RWPE2 (cell line): ENCODE measurements around the gene LRRK1.

Source experiments
- ATAC-seq: fragments of 200-7000 bp; cut with Tn5 transposase; 3 replicates; pipeline ENCODE4 v1.9.1; 2021; ENCODE audit warnings: low read depth
- DNase-seq: peaks from one replicate; pipeline ENCODE4 v3.0.0-alpha.2; 2020; ENCODE audit warnings: low spot score
- H3K27ac ChIP-seq: fragments of 450-650 bp; 2 replicates; pipeline ENCODE4 v1.5.1; 2017; ENCODE audit warnings: mild to moderate bottlenecking; ENCODE audit not compliant: poor library complexity, severe bottlenecking
- H3K27me3 ChIP-seq: fragments of 250-450 bp; sonication (Bioruptor Pico); 2 replicates; pipeline ENCODE4 v1.5.1; 2021; ENCODE audit warnings: mild to moderate bottlenecking, moderate library complexity; ENCODE audit not compliant: insufficient read depth, poor library complexity, severe bottlenecking
- H3K36me3 ChIP-seq: fragments of 250-450 bp; sonication (Bioruptor Pico); 2 replicates; pipeline ENCODE4 v1.5.1; 2020; ENCODE audit warnings: low read depth, mild to moderate bottlenecking, moderate library complexity
- H3K4me1 ChIP-seq: fragments of 250-450 bp; sonication (Bioruptor Pico); 2 replicates; pipeline ENCODE4 v1.5.1; 2021; ENCODE audit warnings: mild to moderate bottlenecking, moderate library complexity; ENCODE audit not compliant: insufficient read depth, poor library complexity, severe bottlenecking
- H3K4me3 ChIP-seq: fragments of 250-450 bp; sonication (Bioruptor Pico); 2 replicates; pipeline ENCODE4 v1.5.1; 2021; ENCODE audit warnings: mild to moderate bottlenecking, moderate library complexity; ENCODE audit not compliant: severe bottlenecking
- H3K9me3 ChIP-seq: fragments of 250-450 bp; sonication (Bioruptor Pico); 2 replicates; pipeline ENCODE4 v1.5.1; 2021; ENCODE audit warnings: mild to moderate bottlenecking, moderate library complexity; ENCODE audit not compliant: severe bottlenecking
- CTCF ChIP-seq: fragments of 450-650 bp; IDR thresholded peaks from one replicate; pipeline ENCODE4 v1.5.1; 2017; ENCODE audit warnings: mild to moderate bottlenecking, moderate library complexity; ENCODE audit not compliant: poor library complexity, severe bottlenecking

The LRRK1 gene

GRCh38 chr15:100944244-100944895, 25.2 kb downstream of the LRRK1 start:
- no peak for ATAC-seq
- no peaks in the 10 kb centered on the region for H3K27me3 ChIP-seq
- no peak overlapping the region for H3K27ac ChIP-seq
- TF ChIP-seq CTCF = no peak
- H3K36me3 ChIP-seq = peaks cover 6% of the 10 kb centered on the region; the same call in 1 of the 2 replicates
- no peaks in the 10 kb centered on the region for H3K9me3 ChIP-seq
- H3K4me1 ChIP-seq = no peaks in the 10 kb centered on the region
- DNase-seq = no peak
- no peak overlapping the region for H3K4me3 ChIP-seq

GRCh38 chr15:100944986-100945385, 25.8 kb downstream of the LRRK1 start:
- Histone ChIP-seq H3K4me3 (no peak overlapping the region), H3K36me3 (peaks cover 6% of the 10 kb centered on the region; the same call in 1 of the 2 replicates), H3K27ac (no peak overlapping the region), H3K4me1 (no peaks in the 10 kb centered on the region), H3K9me3 (no peaks in the 10 kb centered on the region), H3K27me3 (no peaks in the 10 kb centered on the region)
- DNase-seq = no peak
- no peak for TF ChIP-seq CTCF
- ATAC-seq = no peak

- no peak overlapping the region for H3K27ac ChIP-seq
- no peaks in the 10 kb centered on the region for H3K9me3 ChIP-seq
- H3K27me3 ChIP-seq = no peaks in the 10 kb centered on the region
- TF ChIP-seq CTCF = no peak
- ATAC-seq = no peak
- no peak overlapping the region for H3K4me3 ChIP-seq
- no peak for DNase-seq
- no peaks in the 10 kb centered on the region for H3K4me1 ChIP-seq
- H3K36me3 ChIP-seq = peaks cover 6% of the 10 kb centered on the region; the same call in 1 of the 2 replicates
Observed at GRCh38 chr15:100947760-100948429, 28.7 kb downstream of the LRRK1 start.

- H3K9me3 ChIP-seq = no peaks in the 10 kb centered on the region
- peaks cover 6% of the 10 kb centered on the region; the same call in 1 of the 2 replicates for H3K36me3 ChIP-seq
- no peaks in the 10 kb centered on the region for H3K27me3 ChIP-seq
- no peak overlapping the region for H3K4me3 ChIP-seq
- DNase-seq = no peak
- TF ChIP-seq CTCF = no peak
- H3K27ac ChIP-seq = no peak overlapping the region
- no peaks in the 10 kb centered on the region for H3K4me1 ChIP-seq
- ATAC-seq = no peak
Observed at GRCh38 chr15:100948430-100948762, 29.2 kb downstream of the LRRK1 start.

- DNase-seq = no peak
- Histone ChIP-seq H3K27ac (no peak overlapping the region), H3K4me1 (no peaks in the 10 kb centered on the region), H3K27me3 (no peaks in the 10 kb centered on the region), H3K36me3 (peaks cover 6% of the 10 kb centered on the region; the same call in 1 of the 2 replicates), H3K9me3 (no peaks in the 10 kb centered on the region), H3K4me3 (no peak overlapping the region)
- TF ChIP-seq CTCF = no peak
- ATAC-seq = no peak
Observed at GRCh38 chr15:100949691-100950090, 30.5 kb downstream of the LRRK1 start.
